GM12891 (cell line): ENCODE measurements around the gene TCF7.

Experiments used
- DNase-seq: peaks from one replicate; pipeline ENCODE4 v3.0.0; 2011; ENCODE audit warnings: low spot score; ENCODE audit not compliant: insufficient read length
- FAIRE-seq: peaks from 2 replicates; lab custom pipeline; 2011; peaks lifted over from hg19 to GRCh38; lab: Jason Lieb, UNC
- PAX5 ChIP-seq: IDR thresholded peaks from 2 replicates; pipeline ENCODE4 v1.6.1; 2011; ENCODE audit warnings: low read length, moderate library complexity, mild to moderate bottlenecking; ENCODE audit not compliant: insufficient read depth, severe bottlenecking
- POLR2A ChIP-seq: IDR thresholded peaks from 2 replicates; pipeline ENCODE4 v1.6.1; 2011; ENCODE audit warnings: low read depth, low read length, control low read depth
- POLR2AphosphoS5 ChIP-seq: IDR thresholded peaks from 2 replicates; pipeline ENCODE4 v1.6.1; 2011; ENCODE audit warnings: low read depth, low read length, control low read depth
- POU2F2 ChIP-seq: IDR thresholded peaks from 2 replicates; pipeline ENCODE4 v1.6.1; 2011; ENCODE audit warnings: low read depth, mild to moderate bottlenecking, control low read depth, low read length, moderate library complexity
- SPI1 ChIP-seq: IDR thresholded peaks from 2 replicates; pipeline ENCODE4 v1.6.1; 2011; ENCODE audit warnings: low read depth, low read length, control low read depth
- TAF1 ChIP-seq: IDR thresholded peaks from 2 replicates; pipeline ENCODE4 v1.6.1; 2011; ENCODE audit warnings: low read depth, low read length, control low read depth

The TCF7 gene

DNA sequence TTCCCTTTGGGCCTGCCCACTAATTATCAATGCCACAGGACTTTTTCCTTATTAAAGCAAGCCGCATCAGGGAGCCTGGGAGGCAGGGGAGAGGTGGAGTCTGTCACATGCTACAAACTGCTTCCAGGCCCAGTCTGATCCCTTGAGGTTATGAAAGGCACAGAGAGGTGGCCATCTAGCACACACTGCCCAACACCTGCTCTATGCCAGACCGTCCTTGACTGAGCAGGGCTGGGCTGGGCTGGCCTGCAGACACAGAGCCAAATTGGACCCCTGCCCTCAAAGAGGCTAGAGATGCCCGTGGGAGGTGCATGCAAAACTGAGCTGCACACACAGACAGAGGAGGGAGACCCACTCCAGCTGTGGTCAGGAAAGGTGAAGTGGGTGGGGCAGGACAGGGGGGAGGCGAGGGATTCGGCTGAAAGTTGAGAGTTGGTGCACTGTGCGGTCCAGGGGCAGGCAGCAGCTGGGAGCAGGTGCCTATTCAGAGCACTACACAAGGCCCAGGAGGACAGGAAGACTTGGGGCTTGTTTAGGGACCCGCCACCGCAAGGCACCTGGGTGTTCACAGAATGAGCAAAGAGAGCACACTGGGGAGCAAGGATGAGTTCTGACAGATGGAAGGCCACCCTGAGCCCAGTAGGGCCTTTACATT is 36.4 kb upstream of the TCF7 start:
- FAIRE-seq = no peak
- DNase-seq = no peak
- TF ChIP-seq SPI1 = no peak
- TF ChIP-seq POU2F2 = no peak
- no peak for TF ChIP-seq TAF1
- TF ChIP-seq PAX5 = no peak
- no peak for TF ChIP-seq POLR2A
- TF ChIP-seq POLR2AphosphoS5 = no peak

DNA sequence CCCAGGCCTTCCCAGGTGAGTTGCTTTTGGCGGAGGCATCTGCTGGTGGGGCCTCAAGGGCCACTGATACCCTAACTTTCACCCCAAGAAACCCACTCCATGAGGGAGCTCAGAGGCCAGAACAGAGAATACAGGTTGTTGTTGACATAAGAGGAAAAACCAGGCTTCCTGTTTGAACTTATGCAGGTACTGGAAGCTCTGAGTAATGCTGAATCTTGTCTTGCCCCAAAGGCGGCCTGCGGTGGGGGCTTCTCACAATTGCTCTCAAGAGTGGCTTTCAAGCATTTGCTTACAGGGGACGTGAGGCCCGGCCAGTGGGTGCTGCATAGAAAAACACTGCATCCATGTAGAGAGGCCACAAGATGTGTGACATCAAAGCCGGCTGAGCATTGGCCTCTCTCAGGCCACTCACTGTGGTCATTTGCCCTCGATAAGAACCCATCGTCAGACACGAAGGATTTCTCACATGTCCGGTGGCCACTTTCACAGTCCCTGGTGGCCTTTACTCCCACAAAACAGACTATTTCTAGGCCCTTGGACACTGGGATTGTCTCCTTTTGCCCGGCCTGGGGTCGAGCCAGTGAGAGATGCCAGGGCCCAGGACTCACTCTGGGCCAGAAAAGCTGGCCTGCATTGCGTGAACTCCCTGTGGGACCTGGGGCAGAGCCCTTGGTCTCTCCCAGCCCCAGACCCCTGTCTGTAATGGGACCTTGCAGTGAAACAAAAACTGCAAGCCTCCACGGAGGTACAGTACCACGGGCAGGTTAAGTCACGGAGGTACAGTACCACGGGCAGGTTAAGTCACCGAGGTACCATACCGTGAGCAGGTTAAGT is 34.5 kb upstream of the TCF7 start:
- no peak for DNase-seq
- TF ChIP-seq POU2F2 = no peak
- TF ChIP-seq SPI1 = no peak
- no peak for TF ChIP-seq POLR2A
- no peak for TF ChIP-seq POLR2AphosphoS5
- TF ChIP-seq PAX5 = no peak
- no peak for TF ChIP-seq TAF1
- FAIRE-seq = peak; percentile 20

DNA sequence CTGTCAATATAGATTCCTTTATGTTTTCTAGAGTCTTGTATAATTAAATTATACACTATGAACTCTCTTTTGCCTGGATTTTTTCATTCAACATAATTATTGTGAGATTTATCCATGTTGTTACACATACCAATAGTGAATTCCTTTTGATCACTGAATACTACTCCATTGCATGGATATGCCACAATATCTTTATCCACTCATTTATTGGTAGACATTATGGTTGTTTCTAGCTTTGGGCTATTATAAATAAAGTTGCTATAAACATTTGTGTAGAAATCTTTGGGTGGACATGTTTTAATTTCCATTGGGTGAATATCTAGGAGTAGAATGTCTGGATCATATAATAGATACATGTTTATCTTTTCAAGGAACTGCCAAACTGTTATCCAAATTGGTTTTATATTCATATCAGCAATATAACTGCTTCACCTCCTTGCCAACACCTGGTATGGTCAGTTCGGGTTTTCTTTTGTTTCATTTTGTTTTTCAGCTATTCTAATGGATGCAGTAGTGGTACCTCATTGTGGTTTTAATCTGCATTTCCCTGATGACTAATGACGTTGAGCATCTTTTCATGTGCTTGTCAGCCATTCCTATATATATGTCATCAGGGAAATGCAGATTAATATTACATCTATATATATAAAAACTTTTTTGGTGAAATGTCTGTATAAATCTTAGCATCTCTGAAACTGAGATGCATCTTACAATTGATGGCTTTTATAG is 32.1 kb upstream of the TCF7 start:
- FAIRE-seq = no peak
- no peak for TF ChIP-seq TAF1
- TF ChIP-seq POU2F2 = no peak
- TF ChIP-seq SPI1 = no peak
- no peak for TF ChIP-seq POLR2A
- no peak for TF ChIP-seq POLR2AphosphoS5
- TF ChIP-seq PAX5 = no peak
- DNase-seq = no peak

DNA sequence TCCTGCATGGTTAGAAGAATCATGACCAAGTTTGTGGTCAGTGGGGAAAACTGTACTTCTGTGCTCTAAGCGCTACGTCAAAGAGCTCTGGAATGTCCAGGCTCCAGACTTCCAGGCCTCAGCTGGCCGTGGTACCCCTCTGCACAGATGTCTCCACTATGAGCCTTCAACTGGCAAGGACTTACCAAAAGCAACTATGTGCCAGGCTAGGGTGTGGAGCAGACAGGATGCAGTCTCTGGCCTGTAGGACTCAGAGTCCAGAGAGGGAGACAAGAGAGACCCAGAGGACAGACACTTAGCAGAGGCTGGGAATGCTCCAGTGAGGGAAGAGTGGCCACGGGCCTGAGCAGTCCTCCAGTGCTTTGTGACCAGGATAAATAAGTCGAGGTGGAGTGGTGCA is 31.0 kb upstream of the TCF7 start:
- no peak for TF ChIP-seq SPI1
- no peak for TF ChIP-seq TAF1
- no peak for TF ChIP-seq POU2F2
- TF ChIP-seq POLR2AphosphoS5 = no peak
- TF ChIP-seq PAX5 = no peak
- no peak for TF ChIP-seq POLR2A
- DNase-seq (no peak), FAIRE-seq (no peak)

DNA sequence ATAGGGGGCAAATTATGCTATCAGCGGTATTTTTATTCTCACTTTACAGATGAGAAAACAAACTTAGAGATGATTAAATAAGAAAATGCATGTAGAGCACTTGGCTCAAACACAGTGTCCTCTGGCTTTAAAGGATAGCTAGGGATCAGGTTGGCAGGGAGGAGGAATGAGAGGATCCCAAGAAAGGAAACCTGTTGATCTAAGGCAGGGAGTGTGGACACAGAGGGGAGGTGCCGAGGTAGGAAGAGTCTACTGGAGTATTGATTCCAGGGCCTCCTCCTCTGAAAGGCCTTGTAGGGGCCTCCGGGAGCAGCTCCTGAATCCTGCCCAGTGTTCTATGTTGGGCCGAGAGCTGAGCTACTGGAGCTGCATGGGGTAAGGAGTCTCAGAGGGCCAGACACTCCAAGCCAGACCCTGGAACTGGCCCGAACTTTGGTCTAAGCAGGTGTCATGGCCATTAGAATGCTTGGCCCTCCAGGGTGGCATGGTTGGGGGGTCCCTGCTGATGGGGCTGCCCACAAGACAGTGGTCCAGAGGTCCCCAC is 30.4 kb upstream of the TCF7 start:
- no peak for DNase-seq
- TF ChIP-seq POLR2A (no peak), POU2F2 (no peak), PAX5 (no peak), POLR2AphosphoS5 (no peak), TAF1 (no peak), SPI1 (no peak)
- FAIRE-seq = no peak

DNA sequence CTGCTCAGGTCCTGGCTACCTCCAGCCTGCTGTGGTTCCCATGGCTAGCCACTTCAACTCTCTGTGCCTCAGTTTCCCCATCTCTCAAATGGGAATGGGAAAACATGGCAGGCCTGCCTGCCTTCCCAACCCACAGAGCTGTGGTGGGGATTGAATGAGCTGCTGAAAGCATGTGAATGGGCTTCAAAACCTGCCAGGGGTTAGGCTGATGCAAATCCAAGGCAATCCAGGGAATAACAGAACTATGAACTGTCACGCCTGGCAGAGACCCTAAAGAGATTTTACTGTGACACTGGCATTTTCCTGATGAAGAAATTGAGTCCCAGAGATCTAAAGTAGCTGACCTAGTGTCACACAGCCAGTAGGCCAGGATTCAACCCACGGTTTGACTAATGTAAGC is 29.9 kb upstream of the TCF7 start:
- DNase-seq (no peak), FAIRE-seq (no peak)
- TF ChIP-seq TAF1 = no peak
- TF ChIP-seq POLR2A = no peak
- no peak for TF ChIP-seq POU2F2
- TF ChIP-seq POLR2AphosphoS5 = no peak
- TF ChIP-seq PAX5 = no peak
- TF ChIP-seq SPI1 = no peak

DNA sequence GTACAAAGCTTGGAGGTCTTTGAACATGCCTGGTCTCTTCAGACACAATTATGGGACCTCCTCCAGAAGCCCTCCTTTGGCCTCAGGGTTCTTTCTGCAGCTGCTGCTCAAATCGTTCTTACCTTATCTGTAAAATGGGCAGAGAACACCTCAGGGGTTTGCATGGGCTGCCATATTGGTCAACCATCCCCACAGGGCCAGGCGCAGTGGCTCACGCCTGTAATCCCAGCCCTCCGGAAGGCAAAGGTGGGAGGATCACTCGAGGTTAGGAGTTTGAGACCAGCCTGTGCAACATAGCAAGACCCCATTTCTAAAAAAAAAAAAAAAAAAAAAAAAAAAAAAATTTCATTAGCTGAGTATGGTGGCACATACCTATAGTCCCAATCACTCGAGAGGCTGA is 29.1 kb upstream of the TCF7 start:
- TF ChIP-seq TAF1 (no peak), PAX5 (no peak), POU2F2 (no peak), POLR2AphosphoS5 (no peak), POLR2A (no peak), SPI1 (no peak)
- FAIRE-seq (no peak), DNase-seq (no peak)

DNA sequence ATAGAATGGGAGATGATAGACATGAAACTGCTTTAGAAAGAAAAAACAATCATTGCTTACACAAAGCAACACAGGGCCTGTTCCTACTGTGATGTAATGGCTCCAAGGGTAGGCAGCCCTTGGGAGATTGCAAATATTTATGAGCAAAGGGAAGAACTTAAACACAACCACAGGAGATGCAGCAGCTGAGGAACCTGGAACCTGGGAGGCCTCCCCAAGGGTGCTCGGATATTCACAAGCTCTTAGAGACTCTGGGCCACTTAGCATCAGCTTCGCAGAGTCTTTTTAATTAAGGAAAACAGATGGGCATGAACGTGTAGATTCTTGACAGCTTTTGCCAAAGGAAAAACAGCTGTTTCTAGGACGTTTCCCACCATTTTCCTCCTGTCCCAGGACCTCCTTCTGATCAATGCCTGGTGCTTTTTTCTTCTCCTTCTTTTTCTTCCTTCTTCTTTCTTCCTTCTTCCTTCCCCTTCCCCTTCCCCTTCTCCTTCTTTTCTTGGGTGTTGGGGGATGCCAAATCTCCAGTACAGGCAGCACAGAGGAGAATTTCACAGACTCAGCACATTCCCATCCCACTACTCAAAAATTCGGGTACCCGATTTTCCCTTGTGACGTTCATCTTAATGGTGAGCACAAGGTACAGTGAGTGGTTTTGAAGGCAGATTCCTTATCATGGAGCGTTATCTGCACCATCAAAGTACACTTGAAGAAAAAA is 28.1 kb upstream of the TCF7 start:
- FAIRE-seq (no peak), DNase-seq (no peak)
- TF ChIP-seq PAX5 (no peak), POLR2A (no peak), POU2F2 (no peak), SPI1 (no peak), TAF1 (no peak), POLR2AphosphoS5 (no peak)
